B cell (primary cell): ENCODE data around the gene TRIO. TPM values are rescaled to one million over a fixed set of nuclear protein-coding genes. Genes with fewer than 3 reads are reported as not detected.

Experiments
- ATAC-seq: fragments of 200-7000 bp; cut with Tn5 transposase; one replicate; pipeline ENCODE4 v1.10.0; 2021; ENCODE audit warnings: low read depth, mild to moderate bottlenecking, moderate number of reproducible peaks, moderate library complexity
- CTCF ChIA-PET: fragments of 350-600 bp; sonication (Branson Sonifier 250); formaldehyde crosslinking; loops from one replicate; lab custom pipeline; 2021; ENCODE audit warnings: antibody characterized with exemption, inconsistent platforms; lab: Charles Lee
- POLR2A ChIA-PET: fragments of 350-600 bp; sonication (Branson Sonifier 250); formaldehyde crosslinking; loops from one replicate; lab custom pipeline; 2021; ENCODE audit warnings: antibody characterized with exemption; lab: Charles Lee
- DNase-seq: peaks from one replicate; pipeline ENCODE4 v3.0.0; 2013
- H2AFZ ChIP-seq: 2 replicates; pipeline ENCODE4 v1.6.1; 2012; ENCODE audit warnings: mild to moderate bottlenecking, low read depth, low read length; ENCODE audit not compliant: insufficient read depth, poor library complexity, severe bottlenecking
- H3K27ac ChIP-seq, 2 donors: 1 replicate in 1 of 2; 2 replicates in 1 of 2; pipeline ENCODE4 v1.5.1; 2012 to 2013; ENCODE audit warnings: low read length in 2 of 2, mild to moderate bottlenecking in 2 of 2, moderate library complexity in 1 of 2
- H3K27me3 ChIP-seq, 4 experiments: fragments of 200-600 bp in 1 of 4; sonication (generic) in 1 of 4; replicated peaks in 1 of 4; 1 replicate in 2 of 4; 2 replicates in 2 of 4; pipeline versions ENCODE4 v1.6.1 to v1.7.0; 2013 to 2016; ENCODE audit warnings: low read length in 3 of 4, mild to moderate bottlenecking in 2 of 4, mixed read lengths in 1 of 4, moderate library complexity in 1 of 4; ENCODE audit not compliant: insufficient read depth in 4 of 4, control insufficient read depth in 3 of 4; ENCODE audit errors: control extremely low read depth in 1 of 4
- H3K36me3 ChIP-seq, 2 experiments: replicated peaks in 1 of 2; 1 replicate in 1 of 2; 2 replicates in 1 of 2; pipeline versions ENCODE4 v1.6.1 to v1.7.1; 2013; ENCODE audit warnings: low read length in 1 of 2; ENCODE audit not compliant: insufficient read depth in 2 of 2, control insufficient read depth in 1 of 2; ENCODE audit errors: control extremely low read depth in 1 of 2, extremely low read depth in 1 of 2
- H3K4me1 ChIP-seq, 2 donors: fragments of 200-600 bp in 1 of 2; sonication (generic) in 1 of 2; 1 replicate in 1 of 2; 2 replicates in 1 of 2; pipeline versions ENCODE4 v1.5.1 to v1.6.1; 2013 to 2017; ENCODE audit warnings: low read length in 2 of 2; ENCODE audit not compliant: control insufficient read depth in 2 of 2, insufficient read depth in 2 of 2
- H3K4me2 ChIP-seq: replicated peaks from 2 replicates; pipeline ENCODE3; 2012; ENCODE audit warnings: mild to moderate bottlenecking, low read depth, low read length; ENCODE audit not compliant: poor library complexity, severe bottlenecking
- H3K4me3 ChIP-seq, 5 experiments: fragments of 200-600 bp in 1 of 5; sonication (generic) in 1 of 5; 1 replicate in 3 of 5; 2 replicates in 2 of 5; pipeline versions ENCODE4 v1.5.1 to v1.7.0; 2011 to 2016; ENCODE audit warnings: low read length in 4 of 5, mild to moderate bottlenecking in 4 of 5, low read depth in 2 of 5, control low read depth in 1 of 5, moderate library complexity in 1 of 5; ENCODE audit not compliant: insufficient read depth in 1 of 5; ENCODE audit errors: control extremely low read depth in 1 of 5, extremely low read depth in 1 of 5
- H3K79me2 ChIP-seq: fragments of 200-600 bp; sonication (generic); one replicate; pipeline ENCODE4 v1.6.0; 2016; ENCODE audit warnings: low read length; ENCODE audit not compliant: control insufficient read depth, insufficient read depth
- H3K9ac ChIP-seq: fragments of 200-600 bp; sonication (generic); 2 replicates; pipeline ENCODE4 v1.6.1; 2017; ENCODE audit warnings: mild to moderate bottlenecking, low read length, moderate library complexity
- H3K9me3 ChIP-seq, 3 donors: one replicate each; pipeline versions ENCODE4 v1.6.1 to v1.7.1; 2013; ENCODE audit warnings: low read length in 2 of 3; ENCODE audit not compliant: control insufficient read depth in 2 of 3, insufficient read depth in 1 of 3; ENCODE audit errors: control extremely low read depth in 1 of 3
- H4K20me1 ChIP-seq: 2 replicates; pipeline ENCODE4 v1.6.0; 2012; ENCODE audit warnings: mild to moderate bottlenecking, low read length; ENCODE audit not compliant: insufficient read depth, control insufficient read depth, poor library complexity, severe bottlenecking
- H3K27ac Mint-ChIP-seq: one replicate; pipeline ENCODE4 v1.8.0; 2021; ENCODE audit warnings: mixed read lengths
- H3K27me3 Mint-ChIP-seq: one replicate; pipeline ENCODE4 v1.8.0; 2021; ENCODE audit warnings: mixed read lengths
- H3K4me1 Mint-ChIP-seq: one replicate; pipeline ENCODE4 v1.8.0; 2021; ENCODE audit warnings: mixed read lengths
- H3K4me3 Mint-ChIP-seq: one replicate; pipeline ENCODE4 v1.8.0; 2021; ENCODE audit warnings: mixed read lengths
- H3K9me3 Mint-ChIP-seq: one replicate; pipeline ENCODE4 v1.8.0; 2022; ENCODE audit warnings: mixed read lengths; ENCODE audit not compliant: insufficient read depth
- CTCF ChIP-seq: fragments of 200-600 bp; IDR thresholded peaks from one replicate; pipeline ENCODE4 v1.8.0; 2022; ENCODE audit warnings: antibody characterized with exemption, mild to moderate bottlenecking
- EZH2 ChIP-seq: IDR thresholded peaks from 2 replicates; pipeline ENCODE4 v1.6.1; 2012; ENCODE audit warnings: borderline replicate concordance, low read depth, mild to moderate bottlenecking, moderate library complexity, low read length; ENCODE audit not compliant: insufficient read depth, poor library complexity, severe bottlenecking
- WGBS: methylation state at CpG from one replicate; pipeline ENCODE4 v1.1.5; 2013; ENCODE audit warnings: missing lambda C conversion rate; ENCODE audit not compliant: insufficient coverage; 5-methylcytosine and 5-hydroxymethylcytosine counted together
- intact Hi-C: fragments of 100-400 bp; cut with micrococcal nuclease; formaldehyde crosslinking; loops from one replicate; pipeline ENCODE4 v1.10.0; 2022
- polyA plus RNA-seq: library from polyadenylated mRNA; depleted of rRNA; stranded (reverse); fragments of >200 nt; gene quantifications from 2 replicates; pipeline ENCODE4 v1.2.3, GENCODE V29; 2012
- total RNA-seq, 2 donors: library from RNA; stranded (reverse); fragments of 120-200 nt in 1 of 2; gene quantifications; 1 replicate in 1 of 2; 2 replicates in 1 of 2; pipeline versions ENCODE4 v1.2.3 to v1.2.4, GENCODE V29; 2013 to 2022

TRIO gene
- total and polyA plus RNA-seq, 2 donors (not counting 1 experiment from before 2014, with no cell fraction given), result 90.5 to 479 TPM

- TF ChIP-seq CTCF (no peak), EZH2 (no peak)
- intact Hi-C loops, result no loop called here
- H3K27me3 ChIP-seq, result no peaks in the 10 kb centered on the region
- H3K27ac ChIP-seq, result no peak overlapping the region
- ATAC-seq (no peak), DNase-seq (no peak)
- peaks cover 5 to 52% of the 10 kb centered on the region in 2 experiments for H3K36me3 ChIP-seq
- H3K79me2 ChIP-seq, result peaks cover 10% of the 10 kb centered on the region
- no peak overlapping the region for H3K9ac ChIP-seq
- Mint-ChIP-seq H3K9me3 (no peaks in the 10 kb centered on the region), H3K27ac (no peak overlapping the region), H3K4me3 (no peak overlapping the region), H3K27me3 (no peaks in the 10 kb centered on the region), H3K4me1 (peaks cover 10% of the 10 kb centered on the region)
- H4K20me1 ChIP-seq, result peaks cover 25% of the 10 kb centered on the region
- H3K4me2 ChIP-seq, result no peak overlapping the region
- POLR2A ChIA-PET, result interaction anchor here (0.7 kb wide), 1 partner anchor 276 kb away, joined by 3 read pairs; no protein-coding TSS in a partner anchor
- no peaks in the 10 kb centered on the region for H3K9me3 ChIP-seq
- 91% methylated on average over 20 of the region's 20 CpGs for WGBS
- CTCF ChIA-PET, result interaction anchor here (0.6 to 1.4 kb wide), 3 partner anchors 12 to 370 kb away, joined by 3 to 6 read pairs (median 5); no protein-coding TSS in a partner anchor
- H2AFZ ChIP-seq, result no peak overlapping the region
- H3K4me3 ChIP-seq, result no peak overlapping the region
- no peaks in the 10 kb centered on the region for H3K4me1 ChIP-seq
These were observed 214.7 kb downstream of the TRIO start for GRCh38 chr5:14357851-14358250.

- Histone ChIP-seq H3K4me1 (no peaks in the 10 kb centered on the region), H3K36me3 (peaks cover 5 to 56% of the 10 kb centered on the region in 2 experiments), H3K27ac (no peak overlapping the region), H3K79me2 (peaks cover 9% of the 10 kb centered on the region), H3K4me2 (no peak overlapping the region), H3K4me3 (no peak overlapping the region), H3K9ac (no peak overlapping the region), H2AFZ (no peak overlapping the region), H4K20me1 (peaks cover 24% of the 10 kb centered on the region), H3K27me3 (no peaks in the 10 kb centered on the region), H3K9me3 (no peaks in the 10 kb centered on the region)
- Mint-ChIP-seq H3K9me3 (no peaks in the 10 kb centered on the region), H3K27ac (no peak overlapping the region), H3K27me3 (no peaks in the 10 kb centered on the region), H3K4me3 (no peak overlapping the region), H3K4me1 (peaks cover 10% of the 10 kb centered on the region)
- DNase-seq, result no peak
- CTCF ChIA-PET, result interaction anchor here (1.4 kb wide), 1 partner anchor 13 kb away, joined by 5 read pairs; no protein-coding TSS in a partner anchor
- intact Hi-C loops, result no loop called here
- ATAC-seq, result no peak
- no peak for TF ChIP-seq CTCF
- no peak for TF ChIP-seq EZH2
- 100% methylated on average over 3 of the region's 7 CpGs for WGBS
- POLR2A ChIA-PET, result interaction anchor here (0.7 kb wide), 1 partner anchor 276 kb away, joined by 3 read pairs; no protein-coding TSS in a partner anchor
These were observed 215.4 kb downstream of the TRIO start for GRCh38 chr5:14358536-14358935.
